D721Med (cell line): Measurements from ENCODE around the gene KCTD16.

Experiments used
- DNase-seq: peaks from one replicate; pipeline ENCODE4 v3.0.0; 2011; ENCODE audit warnings: low spot score; ENCODE audit not compliant: insufficient read length
- FAIRE-seq: peaks from 2 replicates; lab custom pipeline; 2011; peaks lifted over from hg19 to GRCh38; lab: Jason Lieb, UNC
- TF ChIP-seq, protein P1 (sequence below): IDR thresholded peaks from 2 replicates; pipeline ENCODE4 v1.5.1; 2012; ENCODE audit warnings: mild to moderate bottlenecking, control low read depth; ENCODE audit not compliant: insufficient read depth; ENCODE audit errors: missing control alignments

Gene KCTD16

DNA sequence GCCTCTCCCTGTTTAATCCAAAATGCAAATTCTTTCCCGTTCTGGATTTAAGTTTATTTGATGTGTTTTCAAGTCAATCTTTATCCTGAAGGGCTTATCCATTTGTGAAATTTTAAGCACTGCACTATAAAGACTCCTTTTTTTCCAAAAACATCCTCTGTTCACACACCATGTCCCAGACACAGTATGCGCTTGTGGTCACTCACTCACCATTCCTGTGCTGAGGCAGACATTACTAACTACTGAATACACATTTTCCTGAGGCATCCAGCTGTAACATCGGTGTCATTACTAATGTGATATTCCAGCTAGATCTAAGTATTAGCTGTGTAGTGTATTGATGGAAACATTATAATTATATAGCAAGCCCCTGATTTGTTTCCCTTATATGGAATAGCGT lies 298.4 kb downstream of the KCTD16 start:
- FAIRE-seq (peak; percentile 16), DNase-seq (no peak)
- TF ChIP-seq, protein P1, sequence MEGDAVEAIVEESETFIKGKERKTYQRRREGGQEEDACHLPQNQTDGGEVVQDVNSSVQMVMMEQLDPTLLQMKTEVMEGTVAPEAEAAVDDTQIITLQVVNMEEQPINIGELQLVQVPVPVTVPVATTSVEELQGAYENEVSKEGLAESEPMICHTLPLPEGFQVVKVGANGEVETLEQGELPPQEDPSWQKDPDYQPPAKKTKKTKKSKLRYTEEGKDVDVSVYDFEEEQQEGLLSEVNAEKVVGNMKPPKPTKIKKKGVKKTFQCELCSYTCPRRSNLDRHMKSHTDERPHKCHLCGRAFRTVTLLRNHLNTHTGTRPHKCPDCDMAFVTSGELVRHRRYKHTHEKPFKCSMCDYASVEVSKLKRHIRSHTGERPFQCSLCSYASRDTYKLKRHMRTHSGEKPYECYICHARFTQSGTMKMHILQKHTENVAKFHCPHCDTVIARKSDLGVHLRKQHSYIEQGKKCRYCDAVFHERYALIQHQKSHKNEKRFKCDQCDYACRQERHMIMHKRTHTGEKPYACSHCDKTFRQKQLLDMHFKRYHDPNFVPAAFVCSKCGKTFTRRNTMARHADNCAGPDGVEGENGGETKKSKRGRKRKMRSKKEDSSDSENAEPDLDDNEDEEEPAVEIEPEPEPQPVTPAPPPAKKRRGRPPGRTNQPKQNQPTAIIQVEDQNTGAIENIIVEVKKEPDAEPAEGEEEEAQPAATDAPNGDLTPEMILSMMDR, result no peak

DNA sequence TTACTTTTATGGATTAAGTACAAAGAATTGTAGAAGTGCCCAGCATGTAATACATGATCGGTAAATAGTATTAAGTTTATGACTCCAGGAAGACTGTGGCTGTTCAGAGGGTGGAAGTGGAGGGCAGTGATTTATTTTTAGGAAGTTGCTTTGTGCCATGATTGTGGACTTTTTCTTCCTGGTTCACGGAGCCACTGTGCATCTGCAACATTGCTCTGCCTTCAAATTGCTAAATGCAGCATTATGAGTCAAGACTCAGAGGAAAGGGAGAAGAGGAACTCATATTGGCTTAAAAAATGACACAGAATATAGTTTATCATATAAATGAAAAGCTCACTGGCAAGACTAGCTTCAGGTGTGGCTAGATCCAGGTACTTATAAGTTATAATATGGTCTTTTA lies 301.5 kb downstream of the KCTD16 start:
- FAIRE-seq (no peak), DNase-seq (no peak)
- TF ChIP-seq, protein P1, result no peak

DNA sequence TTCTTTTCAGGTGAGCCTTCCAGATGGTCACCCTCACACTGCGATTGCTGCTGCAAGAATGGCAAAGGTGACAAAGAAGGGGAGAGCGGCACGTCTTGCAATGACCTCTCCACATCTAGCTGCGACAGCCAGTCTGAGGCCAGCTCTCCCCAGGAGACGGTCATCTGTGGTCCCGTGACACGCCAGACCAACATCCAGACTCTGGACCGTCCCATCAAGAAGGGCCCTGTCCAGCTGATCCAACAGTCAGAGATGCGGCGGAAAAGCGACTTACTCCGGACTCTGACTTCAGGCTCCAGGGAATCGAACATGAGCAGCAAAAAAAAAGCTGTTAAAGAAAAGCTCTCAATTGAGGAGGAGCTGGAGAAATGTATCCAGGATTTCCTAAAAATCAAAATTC lies 303.0 kb downstream of the KCTD16 start:
- TF ChIP-seq, protein P1, result no peak
- FAIRE-seq (no peak), DNase-seq (no peak)

DNA sequence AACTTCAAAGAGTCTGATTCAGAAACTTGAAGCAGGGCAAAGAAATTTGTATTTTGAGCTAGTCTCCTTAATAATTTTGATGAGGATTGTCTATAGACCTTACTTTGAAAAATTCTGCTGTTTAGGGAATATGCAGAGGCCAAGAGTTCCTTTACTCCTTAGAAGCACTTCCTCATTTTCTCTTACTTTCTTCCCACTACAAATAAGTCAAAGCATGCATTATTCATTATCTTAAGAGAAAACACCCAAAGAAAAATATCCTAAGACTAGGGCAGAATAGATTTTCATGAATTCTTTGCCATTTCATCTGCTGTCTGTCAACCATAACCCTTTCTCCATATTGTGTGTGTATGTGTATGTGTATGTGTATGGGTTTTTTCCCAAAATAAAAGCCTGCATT lies 307.9 kb downstream of the KCTD16 start:
- DNase-seq (no peak), FAIRE-seq (no peak)
- TF ChIP-seq, protein P1, result no peak

DNA sequence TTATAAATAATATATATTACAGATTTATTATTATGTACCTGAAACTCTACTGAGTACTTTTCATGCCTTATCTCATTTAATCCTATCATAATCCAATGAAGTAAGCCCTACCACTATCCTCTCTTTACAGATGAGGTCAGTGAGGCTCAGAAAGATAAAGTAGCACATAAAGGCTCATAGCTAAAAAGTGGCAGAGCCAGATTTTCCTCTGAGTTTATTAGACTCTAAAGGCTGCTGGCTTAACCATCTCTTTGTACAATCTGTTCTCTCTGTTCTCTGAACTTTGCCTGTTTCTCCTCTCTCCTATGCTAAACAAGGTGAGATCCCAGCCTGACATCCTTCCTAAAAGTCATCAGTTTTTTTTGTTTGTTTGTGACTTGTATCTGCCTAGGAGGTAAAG lies 311.2 kb downstream of the KCTD16 start:
- no peak for DNase-seq
- no peak for FAIRE-seq
- TF ChIP-seq, protein P1, result no peak

DNA sequence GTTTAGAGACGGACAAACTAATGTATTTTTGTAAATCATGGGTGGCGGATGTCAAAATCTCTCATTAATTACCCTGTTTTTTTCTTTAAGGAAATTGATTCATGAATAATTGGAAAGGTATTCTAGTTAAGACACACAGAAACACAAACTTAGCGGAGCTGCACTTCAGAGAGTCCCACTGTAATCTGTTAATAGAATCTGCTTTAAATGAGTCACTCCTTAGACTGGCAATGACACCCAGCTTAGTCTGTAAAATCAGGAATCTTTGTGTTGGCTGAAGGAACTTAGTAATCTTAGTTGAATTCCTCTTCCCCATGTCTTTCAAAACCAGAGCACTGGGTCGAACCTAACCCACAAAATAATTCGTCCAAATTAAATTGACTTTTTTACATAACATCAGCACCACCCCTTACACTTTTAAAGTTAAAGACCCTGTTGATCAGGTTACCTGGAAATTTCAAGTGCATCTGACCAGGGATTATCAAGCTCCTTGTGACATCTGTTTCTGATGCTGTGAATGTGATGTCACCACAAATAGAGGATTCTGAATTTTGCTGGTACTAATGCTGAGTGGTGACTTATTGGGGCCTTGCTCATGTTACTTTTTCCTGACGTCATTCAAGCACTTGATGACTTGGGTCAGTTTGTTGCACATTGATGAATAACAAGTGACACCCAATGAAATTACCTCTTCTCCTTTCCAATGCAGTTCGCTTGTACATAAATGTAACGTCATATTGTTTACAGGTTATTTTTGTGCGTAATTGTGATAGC lies 313.6 kb downstream of the KCTD16 start:
- no peak for DNase-seq

DNA sequence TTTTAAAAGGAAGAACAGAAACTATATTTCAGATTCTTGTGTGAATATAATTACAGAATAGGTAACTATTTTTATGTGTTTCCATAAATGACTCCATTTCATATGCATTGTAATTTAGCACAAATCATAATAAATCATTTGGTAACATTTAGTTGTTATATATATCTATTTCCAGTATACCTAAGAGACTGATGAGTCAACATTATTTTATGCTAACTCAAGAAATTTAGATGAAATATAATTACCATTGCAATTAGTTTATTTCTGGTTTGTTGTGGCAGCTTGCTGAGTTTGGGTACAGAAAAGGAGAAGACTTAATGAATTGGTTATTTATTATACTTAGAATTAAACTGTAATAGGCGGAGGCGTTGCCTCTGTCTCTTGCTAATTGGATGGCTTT lies 314.9 kb downstream of the KCTD16 start:
- no peak for FAIRE-seq
- TF ChIP-seq, protein P1, result no peak
- DNase-seq, result no peak

More for the DNA sequence above, 313.6 kb downstream of the KCTD16 start:
- no peak for FAIRE-seq
- TF ChIP-seq, protein P1, result no peak
